Esophagus squamous epithelium (tissue), 5 donors: ENCODE measurements around the gene RASL10B. TPM values are rescaled to one million over a fixed set of nuclear protein-coding genes. Genes with fewer than 3 reads are reported as not detected.

ENCODE experiments used
- DNase-seq: peaks from one replicate; lab custom pipeline; 2025; lab: John Stamatoyannopoulos, UW
- H3K27ac ChIP-seq, 4 donors: fragments of 200-600 bp; sonication (generic); one replicate each; pipeline ENCODE4 v1.5.1; 2016 to 2019; ENCODE audit warnings: mild to moderate bottlenecking in 1 of 4
- H3K27me3 ChIP-seq, 4 donors: fragments of 200-600 bp; sonication (generic); 1 replicate in 3 of 4; 2 replicates in 1 of 4; pipeline versions ENCODE4 v1.5.1 to v1.6.0; 2017 to 2021; ENCODE audit warnings: antibody characterized with exemption in 1 of 4
- H3K36me3 ChIP-seq, 3 donors: fragments of 200-600 bp; sonication (generic); one replicate each; pipeline ENCODE4 v1.5.1; 2016 to 2019
- H3K4me1 ChIP-seq, 3 donors: fragments of 200-600 bp; sonication (generic); one replicate each; pipeline ENCODE4 v1.5.1; 2017 to 2019
- H3K4me3 ChIP-seq, 4 donors: fragments of 200-600 bp; sonication (generic); 1 replicate in 3 of 4; 2 replicates in 1 of 4; pipeline ENCODE4 v1.5.1; 2016 to 2019; ENCODE audit warnings: mild to moderate bottlenecking in 2 of 4, moderate library complexity in 1 of 4
- H3K9me3 ChIP-seq, 3 donors: fragments of 200-600 bp; sonication (generic); one replicate each; pipeline ENCODE4 v1.5.1; 2016 to 2019
- CTCF ChIP-seq, 6 experiments: fragments of 450-650 bp in 4 of 6; fragments of 200-600 bp in 2 of 6; sonication (generic) in 2 of 6; IDR thresholded peaks; one replicate each; pipeline ENCODE4 v1.5.1; 2016 to 2019; ENCODE audit warnings: antibody characterized with exemption in 6 of 6, mild to moderate bottlenecking in 4 of 6, moderate library complexity in 4 of 6
- POLR2A ChIP-seq, 4 donors: fragments of 450-650 bp; IDR thresholded peaks; one replicate each; pipeline ENCODE4 v1.6.1; 2017; ENCODE audit warnings: antibody characterized with exemption in 4 of 4, mild to moderate bottlenecking in 4 of 4, moderate library complexity in 3 of 4
- WGBS, 2 donors: methylation state at CpG; one replicate each; pipeline ENCODE4 v1.1.5; 2018; 5-methylcytosine and 5-hydroxymethylcytosine counted together
- intact Hi-C: fragments of 100-400 bp; cut with DNase I; formaldehyde crosslinking; loops from one replicate; pipeline ENCODE4 v1.15.0; 2022
- total RNA-seq, 4 donors: library from RNA; depleted of rRNA; stranded (reverse); fragments of >200 nt; gene quantifications; one replicate each; pipeline ENCODE4 v1.1.0, GENCODE V29; 2016
- donor health status: DM: yes; HTN: yes; CAD: no.

The RASL10B gene
- total RNA-seq, 4 donors from 2014 or later, result 0.34 to 1.5 (median 0.89) TPM

DNA sequence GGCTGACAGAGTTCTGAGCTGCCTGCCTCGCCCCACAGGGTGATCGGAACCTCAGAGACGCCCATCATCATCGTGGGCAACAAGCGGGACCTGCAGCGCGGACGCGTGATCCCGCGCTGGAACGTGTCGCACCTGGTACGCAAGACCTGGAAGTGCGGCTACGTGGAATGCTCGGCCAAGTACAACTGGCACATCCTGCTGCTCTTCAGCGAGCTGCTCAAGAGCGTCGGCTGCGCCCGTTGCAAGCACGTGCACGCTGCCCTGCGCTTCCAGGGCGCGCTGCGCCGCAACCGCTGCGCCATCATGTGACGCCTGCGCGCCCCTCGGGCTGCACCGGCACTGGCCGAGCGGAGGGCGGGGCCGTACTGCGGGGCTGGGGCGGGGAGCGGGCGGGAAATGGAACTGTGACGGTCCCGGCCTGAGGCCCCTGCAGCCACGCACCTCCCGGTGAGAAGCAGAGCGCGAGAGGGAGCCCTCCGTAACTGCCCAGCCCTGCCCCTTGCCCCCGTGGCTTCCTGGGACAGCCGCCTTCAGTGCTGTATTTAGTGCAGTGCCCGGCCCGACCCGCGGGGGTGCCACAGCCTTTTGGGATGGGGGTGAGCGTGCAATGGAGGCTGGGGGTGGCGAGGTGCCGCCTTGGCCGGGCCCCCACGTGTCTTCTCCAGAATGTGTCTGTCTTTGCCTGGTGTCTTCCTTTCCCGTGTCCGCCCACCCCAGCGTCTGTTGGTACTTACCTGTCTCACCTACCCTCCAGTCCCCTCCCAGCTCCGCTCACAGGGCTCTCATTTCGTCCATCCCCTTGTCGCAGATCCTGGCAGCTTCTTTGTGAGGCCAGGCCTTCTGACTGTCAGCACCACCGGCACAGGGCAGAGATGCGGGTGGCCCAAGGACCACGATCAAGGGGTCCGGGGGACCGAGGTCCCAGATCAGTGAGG lies 9.8 kb downstream of the RASL10B start:
- peak overlapping the region in 2 of 4 donors; percentile 23 to 45 for H3K4me3 ChIP-seq

GRCh38 chr17:35742496-35742895 lies 11.1 kb downstream of the RASL10B start:
- intact Hi-C loops, result no loop called here

More for the DNA sequence above, 9.8 kb downstream of the RASL10B start:
- WGBS, 2 donors, result 40 to 85% methylated on average over 10 to 19 of the region's 73 CpGs
- TF ChIP-seq CTCF (IDR thresholded peaks at IDR 0.05) (no peak), POLR2A (IDR thresholded peaks at IDR 0.05) (no peak)
- Histone ChIP-seq H3K27ac (no peak overlapping the region), H3K9me3 (no peaks in the 10 kb centered on the region), H3K4me1 (peaks cover 5 to 10% (median 7%) of the 10 kb centered on the region in 3 donors), H3K27me3 (peaks cover 0 to 79% (median 5%) of the 10 kb centered on the region in 4 donors), H3K36me3 (no peaks in the 10 kb centered on the region)
- no peak for DNase-seq
- intact Hi-C loops, result no loop called here

GRCh38 chr17:35742896-35743477 lies 11.5 kb downstream of the RASL10B start:
- WGBS, 2 donors, result 63 to 68% methylated on average over 4 to 5 of the region's 7 CpGs
- no peak for DNase-seq
- TF ChIP-seq POLR2A (IDR thresholded peaks at IDR 0.05) (no peak), CTCF (IDR thresholded peaks at IDR 0.05) (no peak)

More at GRCh38 chr17:35742496-35742895, 11.1 kb downstream of the RASL10B start:
- no peak for DNase-seq
- no peak for TF ChIP-seq CTCF (IDR thresholded peaks at IDR 0.05)
- Histone ChIP-seq H3K4me3 (no peak overlapping the region), H3K27me3 (peaks cover 0 to 91% (median 5%) of the 10 kb centered on the region in 4 donors), H3K27ac (no peak overlapping the region), H3K36me3 (no peaks in the 10 kb centered on the region), H3K9me3 (no peaks in the 10 kb centered on the region), H3K4me1 (peaks cover 9 to 14% (median 10%) of the 10 kb centered on the region in 3 donors)
- 68 to 70% methylated on average over 7 of the region's 7 CpGs for WGBS, 2 donors

DNA sequence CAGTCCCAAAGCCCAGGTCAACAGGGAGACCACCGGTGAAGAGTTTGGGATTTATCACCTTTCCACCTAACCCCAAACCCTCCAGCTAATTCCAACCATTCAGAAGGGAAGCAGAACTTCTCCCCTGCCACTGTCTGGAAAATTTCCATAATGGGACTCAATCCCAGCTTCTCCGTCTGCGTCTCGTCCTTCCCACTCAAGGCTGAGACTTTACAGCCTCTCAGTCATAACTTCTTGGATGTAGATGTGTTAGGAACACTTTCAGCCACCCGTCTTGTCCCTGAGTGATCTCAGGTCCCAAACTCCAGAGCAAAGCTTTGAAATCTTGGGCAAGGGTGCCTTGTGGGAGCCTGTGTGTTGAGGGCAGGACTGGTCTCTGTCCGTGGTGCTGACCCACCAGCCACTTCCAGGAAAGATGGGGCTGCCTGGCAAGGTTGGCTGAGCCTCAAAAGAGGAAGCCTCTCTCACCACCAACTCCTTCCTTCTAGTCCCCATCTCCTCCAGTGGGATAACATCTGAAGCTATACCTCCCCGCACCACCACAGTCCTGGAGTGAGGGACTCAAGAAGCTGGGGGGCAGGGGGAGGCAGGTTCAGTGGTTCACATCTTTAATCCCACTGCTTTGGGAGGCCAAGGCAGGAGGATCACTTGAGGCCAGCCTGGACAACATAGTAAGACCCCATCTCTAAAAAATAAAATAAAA lies 12.3 kb downstream of the RASL10B start:
- TF ChIP-seq POLR2A (IDR thresholded peaks at IDR 0.05) (no peak), CTCF (IDR thresholded peaks at IDR 0.05) (no peak)
- peaks cover 0 to 100% (median 5%) of the 10 kb centered on the region in 4 donors for H3K27me3 ChIP-seq
- WGBS, 2 donors, result 54 to 55% methylated on average over 6 to 7 of the region's 7 CpGs
- intact Hi-C loops, result no loop called here
- H3K4me3 ChIP-seq, result no peak overlapping the region
- no peak overlapping the region for H3K27ac ChIP-seq
- no peak for DNase-seq
- H3K9me3 ChIP-seq, result no peaks in the 10 kb centered on the region
- H3K4me1 ChIP-seq, result peaks cover 14 to 27% (median 17%) of the 10 kb centered on the region in 3 donors
- no peaks in the 10 kb centered on the region for H3K36me3 ChIP-seq

More at GRCh38 chr17:35742896-35743477, 11.5 kb downstream of the RASL10B start:
- peaks cover 0 to 96% (median 5%) of the 10 kb centered on the region in 4 donors for H3K27me3 ChIP-seq
- H3K9me3 ChIP-seq, result no peaks in the 10 kb centered on the region
- no peak overlapping the region for H3K4me3 ChIP-seq
- peaks cover 13 to 19% (median 14%) of the 10 kb centered on the region in 3 donors for H3K4me1 ChIP-seq
- no peak overlapping the region for H3K27ac ChIP-seq
- intact Hi-C loops, result no loop called here
- no peaks in the 10 kb centered on the region for H3K36me3 ChIP-seq
